Adrenal gland (tissue), 12 donors: ENCODE measurements around the gene FBXW12. TPM values are rescaled to one million over a fixed set of nuclear protein-coding genes. Genes with fewer than 3 reads are reported as not detected.

Experiments used
- DNase-seq, 7 donors: peaks; one replicate each; pipeline ENCODE4 v3.0.0-alpha.2; 2019 to 2020
- H3K27ac ChIP-seq, 5 donors: fragments of 200-600 bp; sonication (generic) in 4 of 5; 1 replicate in 3 of 5; 2 replicates in 2 of 5; pipeline versions ENCODE4 v1.5.1 to v1.8.0; 2016 to 2020; ENCODE audit warnings: mild to moderate bottlenecking in 1 of 5
- H3K27me3 ChIP-seq: fragments of 200-600 bp; 2 replicates; pipeline ENCODE4 v1.8.0; 2021
- H3K36me3 ChIP-seq, 2 donors: fragments of 200-600 bp; replicated peaks in 1 of 2; 1 replicate in 1 of 2; 2 replicates in 1 of 2; pipeline versions ENCODE4 v1.5.1 to v1.8.0; 2018 to 2022
- H3K4me1 ChIP-seq, 2 donors: fragments of 200-600 bp; replicated peaks in 1 of 2; 1 replicate in 1 of 2; 2 replicates in 1 of 2; pipeline versions ENCODE4 v1.5.1 to v1.8.0; 2018 to 2021
- H3K4me3 ChIP-seq, 4 donors: fragments of 200-600 bp; sonication (generic) in 3 of 4; one replicate each; pipeline ENCODE4 v1.5.1; 2016 to 2018
- H3K9me3 ChIP-seq, 3 donors: fragments of 200-600 bp; sonication (generic) in 1 of 3; replicated peaks in 1 of 3; 1 replicate in 2 of 3; 2 replicates in 1 of 3; pipeline versions ENCODE4 v1.5.1 to v1.8.0; 2016 to 2021
- CTCF ChIP-seq, 6 experiments: fragments of 450-650 bp in 4 of 6; fragments of 200-600 bp in 2 of 6; sonication (generic) in 1 of 6; IDR thresholded peaks; 1 replicate in 5 of 6; 2 replicates in 1 of 6; pipeline versions ENCODE4 v1.5.1 to v1.8.0; 2016 to 2021; ENCODE audit warnings: antibody characterized with exemption in 6 of 6, mild to moderate bottlenecking in 2 of 6, moderate library complexity in 1 of 6
- POLR2A ChIP-seq, 2 donors: fragments of 450-650 bp; IDR thresholded peaks; one replicate each; pipeline ENCODE4 v1.6.1; 2017; ENCODE audit warnings: antibody characterized with exemption in 2 of 2, mild to moderate bottlenecking in 2 of 2, moderate library complexity in 1 of 2
- WGBS, 4 donors: extraction: QIAGEN DNeasy Blood & Tissue Kit in 2 of 4; methylation state at CpG; one replicate each; pipeline versions ENCODE4 v1.1.5 to v1.1.7; 2013 to 2017; 5-methylcytosine and 5-hydroxymethylcytosine counted together
- intact Hi-C, 2 donors: fragments of 100-400 bp; cut with DNase I; formaldehyde crosslinking; loops; one replicate each; pipeline versions ENCODE4 v1.14.1 to v1.15.0; 2022 to 2023
- polyA plus RNA-seq, 3 donors: library from polyadenylated mRNA; stranded (reverse); fragments of 200-250 nt in 2 of 3; fragments of 350-450 nt in 1 of 3; fragmentation: Illumina TruSeq in 1 of 3; extraction: RNeasy Lipid Tissue Mini Kit (QIAGEN cat#74804) in 1 of 3; gene quantifications; one replicate each; pipeline ENCODE4 v1.2.3, GENCODE V29; 2013 to 2014
- total RNA-seq, 9 donors: library from RNA; depleted of rRNA in 4 of 9; stranded (reverse); fragments of >200 nt in 4 of 9; fragments of 120-200 nt in 1 of 9; fragmentation: NEBNext Ultra II Directional in 1 of 9; extraction: Animal tissue kit (Norgen Biotek cat#: 25700) in 1 of 9; gene quantifications; one replicate each; pipeline versions ENCODE4 v1.1.0 to v1.2.4, GENCODE V29; 2013 to 2023
- donor health status: healthy with polysubstance abuse.
- donor health status: Bipolar disorder and iron deficiency.
- donor health status: DM: yes; HTN: yes; CAD: no.
- donor health status: DM: no; HTN: no; CAD: no.
- donor health status: DM: no; HTN: no; CAD: no.
- donor health status: DM: yes; HTN: yes; CAD: no.

Gene FBXW12
- total and polyA plus RNA-seq, 12 donors, result 0.07 to 0.24 (median 0.11) TPM; not detected in 9

- H3K36me3 ChIP-seq, result peaks cover 0 to 3% of the 10 kb centered on the region in 2 donors
- H3K9me3 ChIP-seq, result no peaks in the 10 kb centered on the region
- H3K4me3 ChIP-seq, result no peak overlapping the region
- no peak overlapping the region for H3K27ac ChIP-seq
- H3K4me1 ChIP-seq, result peaks cover 0 to 5% of the 10 kb centered on the region in 2 donors
- intact Hi-C loops, result no loop called here
- 83 to 88% (median 87%) methylated on average over 12 to 21 of the region's 21 CpGs for WGBS, 4 donors
- no peaks in the 10 kb centered on the region for H3K27me3 ChIP-seq
- TF ChIP-seq CTCF (IDR thresholded peaks at IDR 0.05) (no peak), POLR2A (IDR thresholded peaks at IDR 0.05) (no peak)
- DNase-seq, result peak in 5 of 7 donors; percentile 0 to 45 (median 12)
Measured at GRCh38 chr3:48404440-48405342, 32.7 kb downstream of the FBXW12 start.

- Histone ChIP-seq H3K9me3 (no peaks in the 10 kb centered on the region), H3K4me1 (peaks cover 0 to 5% of the 10 kb centered on the region in 2 donors), H3K4me3 (no peak overlapping the region), H3K27me3 (no peaks in the 10 kb centered on the region), H3K36me3 (peaks cover 0 to 6% of the 10 kb centered on the region in 2 donors), H3K27ac (no peak overlapping the region)
- intact Hi-C loops, result no loop called here
- 86 to 90% (median 88%) methylated on average over 7 to 13 of the region's 13 CpGs for WGBS, 4 donors
- TF ChIP-seq POLR2A (IDR thresholded peaks at IDR 0.05) (no peak), CTCF (IDR thresholded peaks at IDR 0.05) (no peak)
- peak in 3 of 7 donors; percentile 9 to 47 (median 15) for DNase-seq
Measured at GRCh38 chr3:48405343-48405881, 33.4 kb downstream of the FBXW12 start.

- Histone ChIP-seq H3K27me3 (no peaks in the 10 kb centered on the region), H3K4me1 (peaks cover 0 to 5% of the 10 kb centered on the region in 2 donors), H3K9me3 (no peaks in the 10 kb centered on the region), H3K4me3 (no peak overlapping the region), H3K27ac (no peak overlapping the region), H3K36me3 (peaks cover 0 to 6% of the 10 kb centered on the region in 2 donors)
- intact Hi-C loops, result no loop called here
- DNase-seq, result peak in 1 of 7 donors; percentile 33
- WGBS, 4 donors, result 63 to 76% (median 75%) methylated on average over 1 of the region's 1 CpG; no CpG with 5 or more reads in 1 of the 4 donors
- TF ChIP-seq POLR2A (IDR thresholded peaks at IDR 0.05), result no peak
- TF ChIP-seq CTCF (IDR thresholded peaks at IDR 0.05), result no peak
Measured at GRCh38 chr3:48405971-48406370, 34.0 kb downstream of the FBXW12 start.
